Mesendoderm (in vitro differentiated cells): ENCODE measurements around the gene OPRL1.

Source experiments
- DNase-seq: peaks from one replicate; pipeline ENCODE4 v3.0.0; 2013
- H2AK5ac ChIP-seq: 2 replicates; pipeline ENCODE4 v1.6.1; 2013; ENCODE audit warnings: low read length, inconsistent platforms
- H2BK120ac ChIP-seq: 2 replicates; pipeline ENCODE4 v1.6.1; 2013; ENCODE audit warnings: low read depth, mild to moderate bottlenecking, low read length, moderate library complexity, mixed read lengths
- H2BK15ac ChIP-seq: replicated peaks from 2 replicates; pipeline ENCODE4 v1.6.1; 2013; ENCODE audit warnings: low read depth, mild to moderate bottlenecking, moderate library complexity
- H2BK5ac ChIP-seq: 2 replicates; pipeline ENCODE4 v1.6.1; 2013; ENCODE audit warnings: low read length, inconsistent platforms
- H3K18ac ChIP-seq: 2 replicates; pipeline ENCODE4 v1.6.1; 2013; ENCODE audit warnings: mild to moderate bottlenecking, low read length, mixed read lengths
- H3K23ac ChIP-seq: one replicate; pipeline ENCODE4 v1.6.1; 2013; ENCODE audit warnings: low read length
- H3K27ac ChIP-seq: 2 replicates; pipeline ENCODE4 v1.5.1; 2013; ENCODE audit warnings: low read depth, mild to moderate bottlenecking, inconsistent platforms, low read length, moderate library complexity
- H3K27me3 ChIP-seq: 2 replicates; pipeline ENCODE4 v1.6.1; 2013; ENCODE audit warnings: low read length, control low read depth, mild to moderate bottlenecking, inconsistent platforms; ENCODE audit not compliant: insufficient read depth, poor library complexity
- H3K36me3 ChIP-seq: 2 replicates; pipeline ENCODE4 v1.6.1; 2013; ENCODE audit warnings: low read length, inconsistent platforms; ENCODE audit not compliant: control insufficient read depth, insufficient read depth
- H3K4ac ChIP-seq: one replicate; pipeline ENCODE4 v1.6.1; 2013; ENCODE audit warnings: low read depth, mild to moderate bottlenecking, low read length, moderate library complexity
- H3K4me1 ChIP-seq: 2 replicates; pipeline ENCODE4 v1.6.1; 2013; ENCODE audit warnings: low read depth, low read length, inconsistent platforms; ENCODE audit not compliant: control insufficient read depth
- H3K4me2 ChIP-seq: 2 replicates; pipeline ENCODE4 v1.6.1; 2013; ENCODE audit warnings: low read length
- H3K4me3 ChIP-seq: 2 replicates; pipeline ENCODE4 v1.5.1; 2013; ENCODE audit warnings: mild to moderate bottlenecking, low read length
- H3K56ac ChIP-seq: one replicate; pipeline ENCODE4 v1.6.1; 2013; ENCODE audit warnings: low read length
- H3K79me1 ChIP-seq: 2 replicates; pipeline ENCODE4 v1.6.1; 2013; ENCODE audit warnings: low read length, inconsistent platforms
- H3K79me2 ChIP-seq: 2 replicates; pipeline ENCODE4 v1.6.1; 2013; ENCODE audit warnings: mild to moderate bottlenecking, low read length; ENCODE audit not compliant: control insufficient read depth, insufficient read depth
- H3K9ac ChIP-seq: 2 replicates; pipeline ENCODE4 v1.6.1; 2013; ENCODE audit warnings: low read length, inconsistent platforms
- H4K5ac ChIP-seq: one replicate; pipeline ENCODE4 v1.6.1; 2013; ENCODE audit warnings: low read length
- H4K8ac ChIP-seq: one replicate; pipeline ENCODE4 v1.6.1; 2013; ENCODE audit warnings: low read depth, mild to moderate bottlenecking, control low read depth, low read length, moderate library complexity
- WGBS: extraction: QIAGEN DNeasy Blood & Tissue Kit; methylation state at CpG from one replicate; pipeline ENCODE4 v1.1.7; 2013; ENCODE audit warnings: low lambda C conversion rate, missing lambda C conversion rate; ENCODE audit not compliant: insufficient coverage; ENCODE audit errors: extremely low coverage; 5-methylcytosine and 5-hydroxymethylcytosine counted together

Gene OPRL1

DNA sequence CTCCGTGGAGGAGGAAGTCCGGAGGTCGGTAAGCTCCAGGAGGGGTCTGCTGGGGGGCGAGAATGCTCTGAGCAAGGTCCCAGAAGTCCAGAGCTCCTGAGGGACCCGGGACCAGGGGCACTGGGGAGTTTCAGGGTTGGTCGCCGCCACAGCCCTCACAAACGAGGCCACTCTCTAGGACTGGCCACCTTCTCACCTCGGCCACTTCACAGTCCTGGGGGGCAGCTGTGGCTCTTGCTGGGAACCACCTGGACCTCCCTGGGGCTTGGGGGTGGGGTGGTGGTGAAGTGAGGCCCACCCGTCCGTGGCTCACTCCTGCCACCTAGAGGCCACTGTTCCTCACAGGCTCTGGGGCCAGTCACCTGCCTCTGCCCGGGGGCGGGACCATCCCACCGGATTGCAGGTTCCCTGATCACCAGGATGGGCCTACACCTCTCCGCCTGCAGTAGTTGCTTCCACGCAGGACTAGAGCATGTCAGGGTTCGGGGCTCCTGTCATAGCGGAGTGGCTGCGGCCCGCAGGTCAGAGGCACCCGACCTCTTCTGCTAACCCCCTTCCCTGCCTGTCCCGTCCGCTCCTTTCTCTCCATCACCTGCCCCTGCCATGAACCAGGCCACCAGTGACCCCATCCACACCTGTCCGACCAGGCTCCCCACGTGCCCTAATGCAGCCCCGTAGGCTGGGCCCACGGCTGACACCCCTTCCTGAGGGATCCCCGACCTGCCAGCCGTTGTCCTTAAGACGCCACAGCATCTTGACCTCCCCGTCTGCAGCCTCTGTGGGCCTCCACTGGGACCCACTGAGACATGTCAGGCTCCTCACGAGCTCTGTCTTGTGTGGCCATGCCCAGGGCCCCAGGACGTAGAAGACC is 22.0 kb upstream of the OPRL1 start:
- H3K9ac ChIP-seq, result no peak overlapping the region
- no peak overlapping the region for H2AK5ac ChIP-seq
- H3K4me2 ChIP-seq, result no peak overlapping the region
- peaks cover 11% of the 10 kb centered on the region for H3K4me1 ChIP-seq
- WGBS, result no CpG with 5 or more reads among the region's 33 CpGs
- no peak overlapping the region for H4K8ac ChIP-seq
- H3K4ac ChIP-seq, result no peak overlapping the region
- DNase-seq, result peak; percentile 84
- no peak overlapping the region for H3K4me3 ChIP-seq
- no peak overlapping the region for H2BK5ac ChIP-seq
- H3K56ac ChIP-seq, result no peak overlapping the region
- no peak overlapping the region for H2BK15ac ChIP-seq
- H3K36me3 ChIP-seq, result no peaks in the 10 kb centered on the region
- H3K23ac ChIP-seq, result no peak overlapping the region
- no peaks in the 10 kb centered on the region for H3K79me1 ChIP-seq
- H3K27me3 ChIP-seq, result no peaks in the 10 kb centered on the region
- no peak overlapping the region for H3K27ac ChIP-seq
- no peaks in the 10 kb centered on the region for H3K79me2 ChIP-seq
- H4K5ac ChIP-seq, result no peak overlapping the region
- H2BK120ac ChIP-seq, result no peak overlapping the region
- no peak overlapping the region for H3K18ac ChIP-seq

DNA sequence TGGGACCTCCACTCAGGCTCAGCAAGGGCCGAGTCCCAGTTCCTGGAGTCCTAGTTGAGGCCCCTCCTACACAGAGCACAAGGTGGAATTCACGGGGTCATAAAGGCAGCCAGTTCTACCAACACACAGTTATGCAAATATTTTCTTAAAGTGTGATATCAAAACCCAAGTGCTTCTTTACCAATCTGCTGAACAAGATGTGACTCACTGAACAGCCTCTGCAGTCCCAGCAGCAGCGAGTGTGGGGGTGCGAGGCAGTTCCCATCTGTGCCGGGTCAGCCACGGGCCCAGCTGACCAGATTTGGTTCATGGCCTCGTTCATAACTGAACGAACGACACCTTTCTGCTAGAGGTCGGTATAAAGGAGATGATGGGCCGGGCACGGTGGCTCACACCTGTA is 21.3 kb upstream of the OPRL1 start:
- DNase-seq, result no peak
- H2BK5ac ChIP-seq, result no peak overlapping the region
- no peak overlapping the region for H3K23ac ChIP-seq
- H3K4me3 ChIP-seq, result no peak overlapping the region
- no peak overlapping the region for H3K56ac ChIP-seq
- H3K27me3 ChIP-seq, result no peaks in the 10 kb centered on the region
- no peaks in the 10 kb centered on the region for H3K79me2 ChIP-seq
- no peak overlapping the region for H2AK5ac ChIP-seq
- no peak overlapping the region for H2BK15ac ChIP-seq
- WGBS, result no CpG with 5 or more reads among the region's 12 CpGs
- H3K4ac ChIP-seq, result no peak overlapping the region
- no peaks in the 10 kb centered on the region for H3K36me3 ChIP-seq
- H2BK120ac ChIP-seq, result no peak overlapping the region
- peaks cover 8% of the 10 kb centered on the region for H3K4me1 ChIP-seq
- no peak overlapping the region for H3K4me2 ChIP-seq
- no peak overlapping the region for H4K5ac ChIP-seq
- no peak overlapping the region for H3K9ac ChIP-seq
- no peak overlapping the region for H4K8ac ChIP-seq
- no peak overlapping the region for H3K27ac ChIP-seq
- H3K79me1 ChIP-seq, result no peaks in the 10 kb centered on the region
- no peak overlapping the region for H3K18ac ChIP-seq

DNA sequence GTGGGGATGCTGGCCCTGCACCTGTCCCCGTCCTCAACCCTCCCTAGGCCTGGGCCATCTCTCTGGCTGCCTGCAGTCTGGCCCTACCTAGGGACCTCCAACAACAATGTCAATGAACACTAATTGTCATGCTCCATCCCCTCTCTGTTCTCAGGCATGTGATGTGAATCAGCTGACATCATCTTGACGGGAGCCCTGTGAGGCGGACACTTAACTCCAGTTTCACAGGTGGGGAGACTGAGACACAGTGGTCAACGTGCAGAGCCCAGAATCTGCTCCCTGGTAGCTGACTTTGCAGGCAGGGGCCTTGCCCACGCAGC is 17.6 kb upstream of the OPRL1 start:
- WGBS, result no CpG with 5 or more reads among the region's 5 CpGs
- Histone ChIP-seq H3K79me2 (no peaks in the 10 kb centered on the region), H2BK5ac (no peak overlapping the region), H3K36me3 (no peaks in the 10 kb centered on the region), H3K79me1 (peaks cover 2% of the 10 kb centered on the region), H3K4me3 (no peak overlapping the region), H4K8ac (peak overlapping the region; percentile 90), H2BK15ac (no peak overlapping the region), H3K56ac (peak overlapping the region; percentile 96), H2AK5ac (peak overlapping the region; percentile 5), H3K4ac (no peak overlapping the region), H3K27me3 (no peaks in the 10 kb centered on the region), H3K23ac (no peak overlapping the region), H3K4me2 (no peak overlapping the region), H3K4me1 (peaks cover 3% of the 10 kb centered on the region), H3K27ac (no peak overlapping the region), H4K5ac (no peak overlapping the region), H3K9ac (peak overlapping the region; percentile 92), H3K18ac (no peak overlapping the region), H2BK120ac (no peak overlapping the region)
- no peak for DNase-seq

DNA sequence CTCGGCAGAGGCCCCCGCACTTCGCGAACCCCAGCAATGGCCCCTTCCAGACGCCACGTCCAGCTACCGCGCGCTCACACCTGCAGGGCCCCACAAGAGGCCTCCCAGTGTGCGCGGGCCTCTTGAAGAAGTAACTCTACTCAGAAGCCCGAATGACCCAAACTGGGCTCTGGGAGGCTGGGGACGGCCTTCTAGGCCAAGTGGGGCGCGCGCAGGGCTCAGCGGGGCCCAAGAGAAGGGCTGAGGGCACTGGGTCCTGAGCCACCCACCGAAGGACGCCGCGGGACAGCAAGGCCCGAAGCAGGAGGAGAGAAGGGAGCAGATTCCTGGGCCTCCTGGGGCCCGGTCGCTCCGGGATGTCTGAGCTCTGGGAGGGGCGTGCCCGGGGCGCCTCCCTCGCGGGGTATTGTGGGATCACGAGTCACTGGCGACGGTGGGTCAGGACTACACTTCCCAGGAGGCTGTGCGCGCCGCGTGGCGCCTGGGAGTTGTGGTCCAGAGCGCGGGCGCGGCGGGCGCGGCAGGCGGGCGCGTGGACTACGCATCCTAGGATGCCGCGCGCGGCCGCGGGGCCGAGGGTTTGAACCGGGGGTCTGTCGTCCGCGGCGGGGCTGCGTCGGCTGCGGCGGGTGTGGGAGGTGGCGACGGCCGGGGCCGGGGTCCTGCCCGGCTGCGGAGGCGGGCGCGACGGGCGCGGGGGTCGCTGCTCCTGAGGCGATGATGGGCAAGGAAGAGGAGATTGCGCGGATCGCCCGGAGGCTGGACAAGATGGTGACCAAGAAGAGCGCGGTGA is 17.1 kb upstream of the OPRL1 start, which contains the start of gene TCEA2:
Gene TCEA2 (plus strand): TSS at position 603 of the 793 bp plus-strand sequence. CDS start 115 bp downstream, at position 718.
- Histone ChIP-seq H3K4me2 (peak within 1 kb of the TSS; percentile 84), H3K4me1 (peaks cover 3% of the 10 kb centered on the region), H3K23ac (no peak within 1 kb of the TSS), H2AK5ac (peak within 1 kb of the TSS; percentile 5), H3K79me2 (no peaks in the 10 kb centered on the region), H2BK120ac (no peak within 1 kb of the TSS), H3K56ac (peak within 1 kb of the TSS; percentile 96), H2BK15ac (no peak within 1 kb of the TSS), H3K18ac (peak within 1 kb of the TSS; percentile 78), H3K4ac (peak within 1 kb of the TSS; percentile 46), H3K27ac (peak within 1 kb of the TSS; percentile 17), H3K27me3 (no peaks in the 10 kb centered on the region), H2BK5ac (no peak within 1 kb of the TSS), H4K5ac (no peak within 1 kb of the TSS), H3K4me3 (peak within 1 kb of the TSS; percentile 70), H4K8ac (peak within 1 kb of the TSS; percentile 90), H3K36me3 (no peaks in the 10 kb centered on the region), H3K9ac (peak within 1 kb of the TSS; percentile 92), H3K79me1 (peaks cover 2% of the 10 kb centered on the region)
- no CpG with 5 or more reads among the region's 85 CpGs for WGBS
- peak; percentile 94 for DNase-seq

DNA sequence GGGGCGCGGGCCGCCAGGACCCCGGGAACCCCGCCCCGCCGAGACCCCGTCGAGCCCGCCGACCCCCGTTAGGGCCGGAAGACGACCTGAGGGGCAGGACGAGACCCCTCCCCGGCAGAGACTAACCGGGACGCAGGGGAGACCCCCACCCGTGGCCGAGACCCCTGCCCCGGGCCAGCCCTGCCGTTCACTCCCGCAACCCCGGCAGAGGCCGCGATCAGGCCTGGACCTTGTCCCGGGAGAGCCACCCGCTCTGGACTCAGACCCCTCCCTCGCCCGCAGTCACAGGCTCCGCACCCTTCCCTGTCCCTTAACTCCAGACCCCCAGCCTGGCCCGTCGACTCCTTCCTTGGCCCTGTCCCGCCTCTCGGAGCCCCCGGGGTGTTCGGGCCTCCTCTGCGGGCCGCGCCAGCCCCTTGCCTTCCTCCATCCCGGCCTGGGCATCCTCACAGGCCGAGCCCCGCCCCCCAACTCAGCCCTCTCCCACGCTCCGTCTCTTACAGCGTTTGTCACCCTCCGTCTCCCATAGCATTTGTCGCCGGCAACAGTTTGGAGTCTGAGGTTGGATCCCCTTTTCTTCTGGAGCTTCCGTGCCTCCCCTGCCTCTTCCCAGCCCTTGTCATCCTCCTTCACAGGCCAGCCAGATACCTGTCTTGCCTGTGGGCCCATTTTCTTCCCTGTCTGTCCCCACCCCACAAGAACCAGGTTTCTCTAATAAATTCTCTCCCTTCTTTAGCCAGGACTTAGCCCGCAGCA is 16.3 kb upstream of the OPRL1 start:
- H3K27ac ChIP-seq, result peak overlapping the region; percentile 17

More for the DNA sequence above, 16.3 kb upstream of the OPRL1 start:
- peak overlapping the region; percentile 78 for H3K18ac ChIP-seq
- H3K4me1 ChIP-seq, result peaks cover 3% of the 10 kb centered on the region
- peaks cover 2% of the 10 kb centered on the region for H3K79me1 ChIP-seq
- H2BK15ac ChIP-seq, result no peak overlapping the region
- no peaks in the 10 kb centered on the region for H3K36me3 ChIP-seq
- H2BK120ac ChIP-seq, result no peak overlapping the region
- no peak overlapping the region for H2BK5ac ChIP-seq
- no peak overlapping the region for H4K5ac ChIP-seq
- peak overlapping the region; percentile 91 for H3K56ac ChIP-seq
- no peaks in the 10 kb centered on the region for H3K27me3 ChIP-seq
- no CpG with 5 or more reads among the region's 51 CpGs for WGBS
- no peaks in the 10 kb centered on the region for H3K79me2 ChIP-seq
- peak overlapping the region; percentile 84 for H3K4me2 ChIP-seq
- peak overlapping the region; percentile 70 for H3K4me3 ChIP-seq
- no peak for DNase-seq
- H2AK5ac ChIP-seq, result no peak overlapping the region
- H3K23ac ChIP-seq, result no peak overlapping the region
- peak overlapping the region; percentile 90 for H3K9ac ChIP-seq
- peak overlapping the region; percentile 46 for H3K4ac ChIP-seq
- no peak overlapping the region for H4K8ac ChIP-seq
